NB4 (cell line): ENCODE measurements around the gene INO80D.
"Not testable (repeated sequence)": the region's sequence is repeated elsewhere in the genome, so short reads cannot be mapped to it uniquely, and the experiment has no call there.

Source experiments
- POLR2A ChIP-seq: IDR thresholded peaks from 2 replicates; pipeline ENCODE4 v1.6.1; 2011; ENCODE audit warnings: mild to moderate bottlenecking; ENCODE audit not compliant: insufficient read length; ENCODE audit errors: extremely low read depth
- TF ChIP-seq, protein P1 (sequence below): IDR thresholded peaks from one replicate; pipeline ENCODE4 v1.5.1; 2012; ENCODE audit warnings: low read depth, low read length

DNA sequence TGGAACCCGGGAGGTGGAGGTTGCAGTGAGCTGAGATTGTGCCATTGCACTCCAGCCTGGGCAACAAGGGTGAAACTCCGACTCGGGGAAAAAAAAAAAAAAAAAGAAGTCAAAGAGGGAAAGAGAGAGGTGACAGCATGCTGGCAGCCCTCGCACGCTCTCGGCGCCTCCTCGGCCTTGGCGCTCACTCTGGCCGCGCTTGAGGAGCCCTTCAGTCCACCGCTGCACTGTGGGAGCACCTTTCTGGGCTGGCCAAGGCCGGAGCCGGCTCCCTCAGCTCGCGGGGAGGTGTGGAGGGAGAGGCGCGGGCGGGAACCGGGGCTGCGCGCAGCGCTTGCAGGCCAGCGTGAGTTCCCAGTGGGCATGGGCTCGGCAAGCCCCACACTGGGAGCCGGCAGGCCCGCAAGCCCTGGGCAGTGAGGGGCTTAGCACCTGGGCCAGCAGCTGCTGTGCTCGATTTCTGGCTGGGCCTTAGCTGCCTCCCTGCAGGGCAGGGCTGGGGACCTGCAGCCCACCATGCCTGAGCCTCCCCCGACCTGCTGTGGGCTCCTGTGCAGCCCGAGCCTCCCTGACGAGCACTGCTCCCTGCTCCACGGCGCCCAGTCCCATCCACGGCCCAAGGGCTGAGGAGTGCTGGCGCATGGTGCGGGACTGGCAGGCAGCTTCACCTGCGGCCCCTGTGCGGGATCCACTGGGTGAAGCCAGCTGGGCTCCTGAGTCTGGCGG is 108.9 kb downstream of the INO80D start:
- TF ChIP-seq, protein P1, sequence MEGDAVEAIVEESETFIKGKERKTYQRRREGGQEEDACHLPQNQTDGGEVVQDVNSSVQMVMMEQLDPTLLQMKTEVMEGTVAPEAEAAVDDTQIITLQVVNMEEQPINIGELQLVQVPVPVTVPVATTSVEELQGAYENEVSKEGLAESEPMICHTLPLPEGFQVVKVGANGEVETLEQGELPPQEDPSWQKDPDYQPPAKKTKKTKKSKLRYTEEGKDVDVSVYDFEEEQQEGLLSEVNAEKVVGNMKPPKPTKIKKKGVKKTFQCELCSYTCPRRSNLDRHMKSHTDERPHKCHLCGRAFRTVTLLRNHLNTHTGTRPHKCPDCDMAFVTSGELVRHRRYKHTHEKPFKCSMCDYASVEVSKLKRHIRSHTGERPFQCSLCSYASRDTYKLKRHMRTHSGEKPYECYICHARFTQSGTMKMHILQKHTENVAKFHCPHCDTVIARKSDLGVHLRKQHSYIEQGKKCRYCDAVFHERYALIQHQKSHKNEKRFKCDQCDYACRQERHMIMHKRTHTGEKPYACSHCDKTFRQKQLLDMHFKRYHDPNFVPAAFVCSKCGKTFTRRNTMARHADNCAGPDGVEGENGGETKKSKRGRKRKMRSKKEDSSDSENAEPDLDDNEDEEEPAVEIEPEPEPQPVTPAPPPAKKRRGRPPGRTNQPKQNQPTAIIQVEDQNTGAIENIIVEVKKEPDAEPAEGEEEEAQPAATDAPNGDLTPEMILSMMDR = not testable (repeated sequence)
- TF ChIP-seq POLR2A = not testable (repeated sequence)
